Measurements from ENCODE around the gene SPEM2.
"Not testable (repeated sequence)": the region's sequence is repeated elsewhere in the genome, so short reads cannot be mapped to it uniquely, and the experiment has no call there.

Gene SPEM2

GRCh38 chr17:7443499-7444485, 18.4 kb downstream of the SPEM2 start:
- DNase-seq: no peak

GRCh38 chr17:7444682-7445618, 19.5 kb downstream of the SPEM2 start, which contains the start of gene CHRNB1:
Gene CHRNB1 (plus strand): TSS chr17:7445061. CDS start chr17:7445128, 67 bp downstream.
- DNase-seq: no peak

GRCh38 chr17:7445619-7445968, 20.2 kb downstream of the SPEM2 start:
- peak; percentile 23 for DNase-seq

GRCh38 chr17:7448461-7448860, 23.0 kb downstream of the SPEM2 start:
- DNase-seq: no peak

- DNase-seq: no peak
Measured at GRCh38 chr17:7459961-7460545, 34.6 kb downstream of the SPEM2 start.

- DNase-seq: no peak
Measured at GRCh38 chr17:7460850-7461660, 35.6 kb downstream of the SPEM2 start.

GRCh38 chr17:7462474-7463371, 37.3 kb downstream of the SPEM2 start:
- DNase-seq: no peak

GRCh38 chr17:7463372-7463846, 38.0 kb downstream of the SPEM2 start:
- DNase-seq: no peak

GRCh38 chr17:7464081-7464480, 38.7 kb downstream of the SPEM2 start:
- DNase-seq: no peak

GRCh38 chr17:7465597-7466275, 40.3 kb downstream of the SPEM2 start:
- no peak for DNase-seq

- no peak for DNase-seq
Measured at GRCh38 chr17:7466318-7466638, 40.9 kb downstream of the SPEM2 start.

GRCh38 chr17:7466639-7467341, 41.4 kb downstream of the SPEM2 start:
- DNase-seq: no peak

GRCh38 chr17:7467498-7467897, 42.1 kb downstream of the SPEM2 start:
- DNase-seq: no peak

GRCh38 chr17:7468290-7468689, 42.9 kb downstream of the SPEM2 start:
- DNase-seq: no peak

- no peak for DNase-seq
Measured at GRCh38 chr17:7468804-7469389, 43.5 kb downstream of the SPEM2 start.

GRCh38 chr17:7469843-7470242, 44.4 kb downstream of the SPEM2 start:
- not testable (repeated sequence) for DNase-seq

GRCh38 chr17:7470457-7470973, 45.1 kb downstream of the SPEM2 start:
- not testable (repeated sequence) for DNase-seq

- no peak for DNase-seq
Measured at GRCh38 chr17:7471729-7472128, 46.3 kb downstream of the SPEM2 start.

GRCh38 chr17:7474767-7475166, 49.4 kb downstream of the SPEM2 start:
- DNase-seq: not testable (repeated sequence)

All from stimulated activated CD4-positive, alpha-beta T cell treated with anti-CD3 and anti-CD28 coated beads, Interleukin-1b, Interleukin-23, amount 100 ng/mL, for 48 hours (primary cell).